ENCODE results near the gene CAMK4.

Gene CAMK4

DNA sequence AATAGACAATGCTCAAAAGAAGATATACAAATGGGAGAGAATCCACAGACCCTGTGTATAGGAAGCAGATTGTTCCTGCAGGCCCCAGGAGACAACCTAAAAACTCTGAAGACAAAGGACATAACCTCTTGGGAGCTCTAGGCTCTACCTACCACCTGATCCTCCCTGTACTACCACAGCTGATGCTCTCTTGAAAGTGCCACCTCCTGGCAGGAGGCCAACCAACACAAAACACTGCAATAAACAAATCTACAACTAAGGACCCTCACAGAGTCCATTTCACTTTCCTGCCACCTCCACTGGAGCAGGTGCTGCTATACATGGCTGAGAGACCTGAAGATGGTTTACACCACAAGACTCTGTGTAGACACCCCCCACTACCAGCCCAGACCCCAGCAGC lies 239.1 kb downstream of the CAMK4 start:
- no peak for DNase-seq (ENCODE audit: extremely low read depth, low read depth)
- TF ChIP-seq, protein P1, sequence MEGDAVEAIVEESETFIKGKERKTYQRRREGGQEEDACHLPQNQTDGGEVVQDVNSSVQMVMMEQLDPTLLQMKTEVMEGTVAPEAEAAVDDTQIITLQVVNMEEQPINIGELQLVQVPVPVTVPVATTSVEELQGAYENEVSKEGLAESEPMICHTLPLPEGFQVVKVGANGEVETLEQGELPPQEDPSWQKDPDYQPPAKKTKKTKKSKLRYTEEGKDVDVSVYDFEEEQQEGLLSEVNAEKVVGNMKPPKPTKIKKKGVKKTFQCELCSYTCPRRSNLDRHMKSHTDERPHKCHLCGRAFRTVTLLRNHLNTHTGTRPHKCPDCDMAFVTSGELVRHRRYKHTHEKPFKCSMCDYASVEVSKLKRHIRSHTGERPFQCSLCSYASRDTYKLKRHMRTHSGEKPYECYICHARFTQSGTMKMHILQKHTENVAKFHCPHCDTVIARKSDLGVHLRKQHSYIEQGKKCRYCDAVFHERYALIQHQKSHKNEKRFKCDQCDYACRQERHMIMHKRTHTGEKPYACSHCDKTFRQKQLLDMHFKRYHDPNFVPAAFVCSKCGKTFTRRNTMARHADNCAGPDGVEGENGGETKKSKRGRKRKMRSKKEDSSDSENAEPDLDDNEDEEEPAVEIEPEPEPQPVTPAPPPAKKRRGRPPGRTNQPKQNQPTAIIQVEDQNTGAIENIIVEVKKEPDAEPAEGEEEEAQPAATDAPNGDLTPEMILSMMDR (IDR thresholded peaks at IDR 0.05; ENCODE audit: low read depth, low read length), result no peak

DNA sequence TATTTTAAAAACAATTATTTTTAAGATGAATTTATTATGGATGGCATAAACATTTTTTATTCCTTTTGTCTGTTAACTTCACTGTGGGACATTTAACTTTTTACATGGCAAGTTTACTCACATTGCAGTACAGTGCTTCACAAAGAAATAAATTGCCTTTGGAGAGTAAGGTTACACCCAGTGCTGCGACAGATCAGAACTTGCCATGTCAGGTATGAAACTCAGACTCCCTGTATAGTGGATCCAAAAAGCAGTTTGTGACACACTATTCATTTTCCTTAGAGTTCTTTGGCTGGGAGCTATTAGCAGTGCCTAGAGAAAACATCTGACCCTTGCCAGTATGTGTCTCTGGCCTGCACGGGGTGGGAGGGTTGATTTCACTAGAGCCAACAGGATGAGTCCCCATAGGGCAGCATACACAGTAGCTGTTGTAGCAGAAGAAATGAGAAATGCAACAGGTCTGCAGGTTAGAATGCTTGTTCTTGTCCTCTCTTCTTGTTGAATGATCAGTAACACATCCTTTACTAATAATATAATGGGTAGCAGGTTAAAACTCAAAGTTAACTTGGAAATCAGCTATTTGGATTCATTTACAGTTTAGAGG lies 245.2 kb downstream of the CAMK4 start:
- TF ChIP-seq, protein P1 (IDR thresholded peaks at IDR 0.05; ENCODE audit: low read depth, low read length), result no peak

DNA sequence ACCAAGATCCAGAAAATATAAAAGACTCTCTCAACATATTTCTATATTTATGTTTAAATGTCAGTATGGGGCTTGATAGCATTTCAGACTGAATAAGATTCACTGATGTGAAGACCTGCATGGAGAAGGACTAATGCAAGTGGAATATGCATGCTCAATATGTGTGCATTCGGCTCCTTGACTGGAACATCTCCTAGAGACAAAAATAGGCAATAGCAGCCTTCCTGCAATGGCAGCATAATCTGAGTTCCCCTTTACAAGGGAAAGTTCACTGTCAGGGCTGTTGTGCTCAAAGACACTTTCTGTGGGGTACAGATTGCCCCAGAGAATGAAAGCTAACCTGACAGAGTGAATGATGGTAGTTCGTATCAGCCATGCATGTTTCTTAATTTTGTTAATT lies 245.7 kb downstream of the CAMK4 start:
- no peak for DNase-seq (ENCODE audit: extremely low read depth, low read depth)
- TF ChIP-seq, protein P1 (IDR thresholded peaks at IDR 0.05; ENCODE audit: low read depth, low read length), result no peak; the same call in 1 of the 2 replicates

More for the DNA sequence above, 245.2 kb downstream of the CAMK4 start:
- DNase-seq (ENCODE audit: extremely low read depth, low read depth), result no peak

DNA sequence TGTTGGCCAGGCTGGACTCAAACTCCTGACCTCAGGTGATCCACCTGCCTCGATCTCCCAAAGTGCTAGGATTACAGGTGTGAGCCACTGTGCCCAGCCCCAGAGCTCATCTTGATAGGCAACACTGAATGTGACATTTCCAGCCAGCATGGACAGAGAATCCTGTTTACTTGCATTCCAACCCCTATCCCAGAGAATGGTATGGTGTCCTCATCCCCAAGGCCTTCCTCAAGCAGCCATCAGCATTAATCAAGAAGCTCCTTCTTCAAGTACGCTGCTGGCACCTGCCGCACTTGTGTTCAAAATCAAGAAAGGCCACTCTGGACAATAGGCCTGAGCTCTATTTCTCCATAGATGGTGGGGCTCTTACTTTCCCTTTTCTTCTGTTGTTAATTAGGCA lies 247.9 kb downstream of the CAMK4 start:
- no peak for DNase-seq (ENCODE audit: extremely low read depth, low read depth)
- TF ChIP-seq, protein P1 (IDR thresholded peaks at IDR 0.05; ENCODE audit: low read depth, low read length), result no peak

DNA sequence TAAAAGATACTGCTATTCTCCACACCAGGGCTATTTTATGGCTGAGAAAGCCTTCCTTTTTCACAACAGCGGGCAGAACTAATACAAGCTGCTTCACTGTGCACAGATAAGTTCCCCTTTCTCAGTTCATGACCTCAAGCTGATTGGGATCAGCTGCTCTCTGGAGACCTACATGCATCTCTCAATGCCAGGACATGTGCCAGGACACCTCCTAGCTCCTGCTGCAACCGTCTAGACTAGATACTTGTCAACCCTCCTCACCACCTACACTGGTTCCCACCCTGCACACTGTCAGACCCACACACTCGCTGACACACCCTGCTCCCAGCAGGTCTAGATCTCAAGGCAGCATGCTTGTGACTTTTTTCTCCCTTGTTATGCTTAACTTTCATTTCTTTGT lies 248.4 kb downstream of the CAMK4 start:
- DNase-seq (ENCODE audit: extremely low read depth, low read depth), result no peak

DNA sequence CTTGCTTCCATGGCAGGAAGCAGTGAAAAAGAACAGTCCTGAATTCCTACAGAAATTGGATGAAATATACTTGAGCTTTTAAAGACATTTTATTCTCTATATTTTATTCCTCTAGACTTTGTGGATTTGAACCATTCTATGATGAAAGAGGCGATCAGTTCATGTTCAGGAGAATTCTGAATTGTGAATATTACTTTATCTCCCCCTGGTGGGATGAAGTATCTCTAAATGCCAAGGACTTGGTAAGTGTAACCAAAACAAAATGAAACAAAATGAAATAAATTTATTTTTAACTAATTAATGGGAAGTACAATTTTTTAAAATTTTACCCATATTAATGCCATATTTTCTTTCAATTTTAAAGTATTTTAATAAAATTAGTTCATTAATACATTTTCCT lies 254.1 kb downstream of the CAMK4 start:
- no peak for DNase-seq (ENCODE audit: extremely low read depth, low read depth)
- TF ChIP-seq, protein P1 (IDR thresholded peaks at IDR 0.05; ENCODE audit: low read depth, low read length), result peak; percentile 14

More for the DNA sequence above, 248.4 kb downstream of the CAMK4 start:
- TF ChIP-seq, protein P1 (IDR thresholded peaks at IDR 0.05; ENCODE audit: low read depth, low read length), result no peak

DNA sequence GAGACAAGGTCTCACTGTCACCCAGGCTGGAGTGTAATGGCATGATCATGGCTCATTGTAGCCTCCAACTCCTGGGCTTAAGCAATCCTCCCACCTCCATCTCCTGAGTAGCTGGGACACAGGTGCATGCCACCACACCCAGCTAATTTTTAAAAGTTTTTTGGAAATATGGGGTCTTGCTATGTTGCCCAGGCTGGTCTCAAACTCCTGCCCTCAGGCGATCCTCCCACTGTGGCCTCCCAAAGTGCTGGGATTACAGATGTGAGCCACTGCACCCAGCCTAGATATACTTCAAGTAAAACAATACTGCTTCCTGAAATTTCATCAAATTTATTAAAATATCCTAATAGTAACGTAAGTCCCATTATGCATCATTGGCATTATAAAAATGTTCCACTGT lies 254.7 kb downstream of the CAMK4 start:
- TF ChIP-seq, protein P1 (IDR thresholded peaks at IDR 0.05; ENCODE audit: low read depth, low read length), result no peak
- no peak for DNase-seq (ENCODE audit: extremely low read depth, low read depth)

All from AG09319 (cell line).